Colonic mucosa (tissue), 4 donors: ENCODE data around the gene TCF12. TPM values are rescaled to one million over a fixed set of nuclear protein-coding genes. Genes with fewer than 3 reads are reported as not detected.

Source experiments
- DNase-seq: peaks from one replicate; pipeline ENCODE4 v3.0.0-alpha.2; 2020
- H3K27ac ChIP-seq: fragments of 200-600 bp; one replicate; pipeline ENCODE4 v1.8.0; 2021
- H3K27me3 ChIP-seq: fragments of 200-600 bp; one replicate; pipeline ENCODE4 v1.8.0; 2021
- H3K36me3 ChIP-seq: fragments of 200-600 bp; one replicate; pipeline ENCODE4 v1.8.0; 2021
- H3K4me1 ChIP-seq: fragments of 200-600 bp; one replicate; pipeline ENCODE4 v1.8.0; 2021; ENCODE audit warnings: mild to moderate bottlenecking
- H3K4me3 ChIP-seq: fragments of 200-600 bp; one replicate; pipeline ENCODE4 v1.8.0; 2021
- H3K9ac ChIP-seq, 2 donors: one replicate each; pipeline ENCODE4 v1.7.0; 2013; ENCODE audit warnings: control low read depth in 2 of 2, low read depth in 2 of 2, low read length in 2 of 2
- H3K9me3 ChIP-seq: fragments of 200-600 bp; one replicate; pipeline ENCODE4 v1.8.0; 2021
- intact Hi-C: fragments of 100-400 bp; cut with DNase I; formaldehyde crosslinking; loops from one replicate; pipeline ENCODE4 v1.14.1; 2022
- total RNA-seq, 2 donors: library from RNA; stranded (reverse); fragmentation: NEBNext Ultra II Directional in 1 of 2; extraction: Animal tissue kit (Norgen Biotek cat#: 25700) in 1 of 2; gene quantifications; one replicate each; pipeline ENCODE4 v1.2.1, GENCODE V29; 2021
- TF ChIP-seq, protein P1 (sequence below): fragments of 200-600 bp; IDR thresholded peaks from one replicate; pipeline ENCODE4 v1.8.0; 2022; ENCODE audit warnings: antibody characterized with exemption, mild to moderate bottlenecking
- donor health status: healthy.
- donor health status: DM: no; HTN: no; CAD: no.
- donor health status: DM: no; HTN: no; CAD: no.

TCF12 gene
- total RNA-seq, 2 donors from 2014 or later: 68.7 to 76.3 TPM

DNA sequence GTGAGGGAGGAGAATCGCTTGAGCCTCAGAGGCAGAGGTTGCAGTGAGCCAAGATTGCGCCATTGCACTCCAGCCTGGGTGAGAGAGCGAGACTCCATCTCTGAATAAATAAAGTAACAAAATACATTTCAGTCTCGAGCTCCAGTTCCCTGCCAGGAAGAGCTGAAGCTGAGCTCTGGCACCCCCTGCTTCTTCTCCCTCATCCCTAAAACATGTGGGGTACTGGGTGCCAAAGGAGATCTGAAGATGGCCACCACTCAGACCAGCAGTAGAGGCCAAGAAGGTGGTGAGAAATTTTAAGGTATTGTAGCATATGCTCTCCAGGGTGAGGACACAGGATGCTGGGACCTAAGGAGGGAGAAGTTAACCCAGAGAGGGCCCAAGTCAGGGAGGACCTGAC is 382.9 kb downstream of the TCF12 start:
- Histone ChIP-seq H3K9ac (no peak overlapping the region), H3K27ac (no peak overlapping the region)

DNA sequence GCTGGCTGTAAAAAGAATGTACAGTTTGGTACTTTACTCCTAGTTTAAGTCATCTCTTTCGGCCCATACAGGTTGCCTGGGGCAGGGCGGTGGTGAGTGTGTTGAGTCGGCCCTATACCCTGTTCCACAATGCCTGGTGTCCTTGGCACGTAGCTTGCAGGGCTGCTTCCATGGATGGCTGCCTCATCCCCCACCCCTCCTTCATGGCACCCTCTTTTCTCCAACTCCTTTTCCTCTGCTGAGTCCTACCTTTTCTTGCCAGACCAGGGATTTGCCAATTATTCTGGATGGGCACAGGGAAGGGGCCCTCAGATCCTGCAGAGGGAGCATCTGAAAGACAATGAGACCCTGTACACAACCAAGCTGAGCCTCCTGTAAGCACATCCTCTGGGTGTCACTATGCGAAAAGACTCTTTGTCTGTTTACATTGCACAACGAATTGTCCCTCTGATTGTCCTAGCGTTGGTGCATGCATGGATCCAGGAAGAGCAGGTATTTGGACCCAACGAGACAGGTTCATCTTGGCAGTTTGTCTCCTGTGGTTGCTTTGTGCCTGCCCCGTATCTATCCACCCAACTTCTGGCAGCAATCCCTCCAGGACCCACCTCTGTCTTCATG is 384.3 kb downstream of the TCF12 start:
- TF ChIP-seq, protein P1, sequence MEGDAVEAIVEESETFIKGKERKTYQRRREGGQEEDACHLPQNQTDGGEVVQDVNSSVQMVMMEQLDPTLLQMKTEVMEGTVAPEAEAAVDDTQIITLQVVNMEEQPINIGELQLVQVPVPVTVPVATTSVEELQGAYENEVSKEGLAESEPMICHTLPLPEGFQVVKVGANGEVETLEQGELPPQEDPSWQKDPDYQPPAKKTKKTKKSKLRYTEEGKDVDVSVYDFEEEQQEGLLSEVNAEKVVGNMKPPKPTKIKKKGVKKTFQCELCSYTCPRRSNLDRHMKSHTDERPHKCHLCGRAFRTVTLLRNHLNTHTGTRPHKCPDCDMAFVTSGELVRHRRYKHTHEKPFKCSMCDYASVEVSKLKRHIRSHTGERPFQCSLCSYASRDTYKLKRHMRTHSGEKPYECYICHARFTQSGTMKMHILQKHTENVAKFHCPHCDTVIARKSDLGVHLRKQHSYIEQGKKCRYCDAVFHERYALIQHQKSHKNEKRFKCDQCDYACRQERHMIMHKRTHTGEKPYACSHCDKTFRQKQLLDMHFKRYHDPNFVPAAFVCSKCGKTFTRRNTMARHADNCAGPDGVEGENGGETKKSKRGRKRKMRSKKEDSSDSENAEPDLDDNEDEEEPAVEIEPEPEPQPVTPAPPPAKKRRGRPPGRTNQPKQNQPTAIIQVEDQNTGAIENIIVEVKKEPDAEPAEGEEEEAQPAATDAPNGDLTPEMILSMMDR: no peak
- Histone ChIP-seq H3K36me3 (no peaks in the 10 kb centered on the region), H3K27me3 (no peaks in the 10 kb centered on the region), H3K9ac (no peak overlapping the region), H3K4me3 (no peak overlapping the region), H3K27ac (no peak overlapping the region), H3K9me3 (no peaks in the 10 kb centered on the region), H3K4me1 (peaks cover 9% of the 10 kb centered on the region)
- DNase-seq: no peak
- intact Hi-C loops: loop anchor here (10.0 kb wide), 1 partner anchor 488 kb away; no protein-coding TSS in a partner anchor

More for the DNA sequence above, 382.9 kb downstream of the TCF12 start:
- H3K36me3 ChIP-seq: no peaks in the 10 kb centered on the region
- no peak overlapping the region for H3K4me3 ChIP-seq
- TF ChIP-seq, protein P1: no peak
- intact Hi-C loops: loop anchor here (10.0 kb wide), 1 partner anchor 487 kb away; no protein-coding TSS in a partner anchor
- no peaks in the 10 kb centered on the region for H3K4me1 ChIP-seq
- H3K9me3 ChIP-seq: no peaks in the 10 kb centered on the region
- no peak for DNase-seq
- H3K27me3 ChIP-seq: no peaks in the 10 kb centered on the region

DNA sequence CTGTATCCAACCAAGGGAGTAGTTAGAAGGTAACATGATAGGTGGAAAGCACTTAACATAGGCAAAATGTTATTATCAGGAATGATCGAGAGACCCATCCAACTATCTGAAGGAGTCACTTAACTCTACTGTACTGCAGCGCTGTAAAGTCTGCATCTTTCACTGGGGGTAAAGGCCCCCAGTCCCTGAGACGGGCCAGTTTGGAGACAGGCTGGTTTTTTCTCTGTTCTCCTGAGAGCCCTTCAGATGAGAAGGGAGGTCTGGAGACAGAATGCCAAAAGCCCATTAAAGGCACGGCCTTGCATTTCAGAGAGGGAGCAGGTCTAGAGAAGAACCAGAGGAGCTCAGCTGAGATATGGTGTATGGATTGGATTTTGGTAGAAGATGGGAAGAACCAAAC is 386.6 kb downstream of the TCF12 start:
- TF ChIP-seq, protein P1: no peak
- Histone ChIP-seq H3K9ac (no peak overlapping the region), H3K4me1 (peaks cover 9% of the 10 kb centered on the region), H3K27ac (no peak overlapping the region), H3K4me3 (no peak overlapping the region), H3K36me3 (no peaks in the 10 kb centered on the region), H3K27me3 (no peaks in the 10 kb centered on the region), H3K9me3 (no peaks in the 10 kb centered on the region)
- no peak for DNase-seq
- intact Hi-C loops: loop anchor here (5.0 to 10.0 kb wide), 2 partner anchors 490 to 808 kb away; no protein-coding TSS in a partner anchor

DNA sequence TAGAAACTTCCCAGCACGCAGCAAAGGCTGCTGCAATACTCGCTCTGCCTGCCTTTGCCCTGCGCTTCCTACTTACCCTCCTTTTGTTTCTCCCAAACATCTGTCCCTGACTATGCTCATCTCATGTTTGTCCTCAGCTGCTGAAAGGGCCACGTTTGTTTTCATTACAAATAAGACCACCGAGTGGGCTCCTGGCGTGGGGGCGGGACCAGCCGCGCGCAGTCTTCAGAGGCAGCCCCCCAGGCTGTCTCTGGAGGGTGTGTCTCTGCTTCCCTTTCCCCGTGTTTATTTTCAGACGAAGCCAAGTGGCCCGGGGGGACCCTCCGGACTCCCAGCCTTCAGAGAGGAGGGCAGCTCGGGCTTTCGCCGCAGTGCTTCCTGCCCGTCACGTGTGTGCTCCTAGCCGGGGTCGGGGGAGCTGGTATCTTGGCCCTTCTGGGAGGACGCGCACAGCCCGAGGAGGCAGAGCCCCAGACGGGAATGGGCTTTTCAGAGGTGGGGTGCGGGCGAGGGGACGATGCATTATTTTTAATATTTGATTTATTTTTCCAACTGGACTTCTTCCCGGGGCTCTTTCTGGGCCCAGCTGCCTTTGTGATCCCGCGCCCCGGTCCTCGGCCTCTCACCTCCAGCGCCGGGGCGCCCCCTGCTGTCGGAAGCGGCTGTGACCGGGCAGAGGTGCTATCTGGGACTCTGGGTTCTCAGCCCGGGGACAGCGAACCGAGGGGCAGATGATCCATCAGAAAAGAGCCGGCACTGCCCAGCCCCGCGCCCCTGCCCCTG is 387.9 kb downstream of the TCF12 start:
- intact Hi-C loops: loop anchor here (2.0 to 10.0 kb wide), 3 partner anchors 160 to 809 kb away; no protein-coding TSS in a partner anchor
- Histone ChIP-seq H3K4me3 (peak overlapping the region; percentile 45), H3K4me1 (peaks cover 10% of the 10 kb centered on the region), H3K9me3 (no peaks in the 10 kb centered on the region), H3K27ac (peak overlapping the region; percentile 50), H3K9ac (peak overlapping the region; percentile 64 to 68), H3K36me3 (no peaks in the 10 kb centered on the region), H3K27me3 (no peaks in the 10 kb centered on the region)
- TF ChIP-seq, protein P1: peak; percentile 93
- peak; percentile 96 for DNase-seq

DNA sequence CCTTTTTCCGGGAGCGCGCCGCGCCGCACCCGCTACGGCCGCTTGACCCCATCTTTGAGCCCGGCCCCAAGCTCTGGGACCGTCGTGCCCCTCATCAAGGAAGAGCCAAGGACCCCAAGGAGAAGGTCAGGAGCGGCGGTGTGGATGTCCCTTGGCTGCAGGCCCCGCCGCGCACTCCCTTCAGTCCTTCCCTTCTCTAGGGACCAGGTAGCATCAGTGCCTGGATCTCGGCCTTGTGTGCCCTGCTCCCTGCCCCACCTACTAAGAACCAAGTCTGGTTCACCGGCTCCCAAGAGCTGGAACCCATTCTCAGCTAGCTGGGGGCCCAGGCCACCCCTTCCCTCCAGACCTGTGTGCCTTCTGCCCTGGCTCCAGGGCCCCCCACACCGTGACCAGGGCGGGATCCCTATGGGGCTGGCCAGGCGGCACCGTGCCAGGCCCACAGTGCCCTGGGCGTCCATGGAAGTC is 388.5 kb downstream of the TCF12 start:
- intact Hi-C loops: loop anchor here (2.0 to 10.0 kb wide), 3 partner anchors 160 to 810 kb away; no protein-coding TSS in a partner anchor
- DNase-seq: no peak
- Histone ChIP-seq H3K4me3 (peak overlapping the region; percentile 45), H3K9ac (peak overlapping the region; percentile 28 to 64), H3K36me3 (no peaks in the 10 kb centered on the region), H3K9me3 (no peaks in the 10 kb centered on the region), H3K4me1 (peaks cover 12% of the 10 kb centered on the region), H3K27me3 (no peaks in the 10 kb centered on the region), H3K27ac (peak overlapping the region; percentile 50)
- TF ChIP-seq, protein P1: peak; percentile 30
